Nucleus accumbens (tissue), 56 donors: ENCODE measurements around the gene RASGRP1.

Source experiments
- DNase-seq, 56 donors: peaks; one replicate each; lab custom pipeline; 2025; lab: John Stamatoyannopoulos, UW

RASGRP1 gene

DNA sequence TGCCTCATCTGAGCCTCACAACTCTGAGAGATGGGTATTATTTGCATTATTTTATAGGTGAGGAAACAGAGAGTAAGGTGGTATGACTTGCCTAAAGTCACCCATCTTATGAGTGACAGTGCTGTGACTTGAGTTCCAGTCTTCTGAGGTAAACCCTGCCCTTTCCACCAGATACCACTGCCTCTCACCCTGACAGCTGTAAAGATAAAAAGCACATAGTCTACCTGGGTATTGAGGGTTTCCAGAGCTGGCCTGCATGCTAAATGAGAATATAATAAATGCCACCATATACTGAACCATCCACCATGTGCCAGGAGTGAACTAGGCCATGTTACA is 25.6 kb downstream of the RASGRP1 start:
- DNase-seq: no peak

DNA sequence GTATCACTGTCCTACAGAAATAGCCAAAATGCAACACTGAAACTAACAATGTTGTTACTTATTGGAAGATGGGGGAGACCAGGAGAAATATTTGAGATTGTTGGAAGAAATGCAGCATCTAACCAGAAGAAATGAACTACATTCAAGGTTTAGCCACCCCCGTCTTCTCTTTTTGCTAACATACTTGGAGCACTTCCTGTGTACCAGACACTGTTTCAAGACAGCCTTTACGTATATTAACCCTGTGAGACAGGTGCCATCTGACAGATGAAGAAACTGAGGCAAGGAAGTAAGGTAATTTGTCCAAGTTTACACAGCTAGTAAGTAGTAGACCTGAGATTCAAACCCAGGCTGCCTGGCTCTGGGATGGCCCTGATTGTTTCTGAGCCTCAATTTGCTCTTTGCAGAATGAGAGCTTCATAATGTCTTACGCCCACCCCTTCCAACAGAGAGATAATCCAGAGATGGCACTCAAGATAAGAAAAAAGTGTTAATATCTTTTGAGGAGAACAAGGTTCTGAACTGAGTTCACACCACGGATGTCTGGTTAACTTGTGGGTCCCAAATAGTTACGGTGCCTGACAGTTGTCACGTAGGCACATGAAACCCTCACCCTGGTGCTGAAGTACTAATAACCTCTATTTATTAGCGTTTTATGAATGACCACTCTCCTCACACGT is 26.1 kb downstream of the RASGRP1 start:
- no peak for DNase-seq

DNA sequence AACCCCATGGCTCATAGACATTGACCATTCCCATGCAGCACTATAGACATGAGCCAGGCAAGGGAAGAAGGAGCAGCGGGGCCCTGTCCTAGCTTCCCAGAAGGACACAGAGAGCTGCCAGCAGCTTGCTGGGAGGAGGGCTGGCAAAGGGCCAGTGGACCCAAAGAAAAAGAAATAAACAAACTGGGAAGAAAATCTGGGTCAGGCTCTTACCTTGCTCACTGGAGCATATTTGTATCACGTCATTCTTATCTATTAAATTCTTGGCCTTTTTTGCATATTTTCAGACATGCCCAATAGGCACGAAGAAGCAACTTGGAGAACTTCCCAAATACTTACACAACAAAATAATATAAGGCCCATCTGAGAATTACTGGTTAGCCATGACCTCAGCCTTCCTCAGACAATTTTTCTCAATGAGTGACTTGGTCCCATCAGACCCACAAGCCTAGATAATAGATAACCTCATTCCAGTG is 28.4 kb downstream of the RASGRP1 start:
- peak in 23 of 56 donors; percentile 1 to 59 (median 22) for DNase-seq

DNA sequence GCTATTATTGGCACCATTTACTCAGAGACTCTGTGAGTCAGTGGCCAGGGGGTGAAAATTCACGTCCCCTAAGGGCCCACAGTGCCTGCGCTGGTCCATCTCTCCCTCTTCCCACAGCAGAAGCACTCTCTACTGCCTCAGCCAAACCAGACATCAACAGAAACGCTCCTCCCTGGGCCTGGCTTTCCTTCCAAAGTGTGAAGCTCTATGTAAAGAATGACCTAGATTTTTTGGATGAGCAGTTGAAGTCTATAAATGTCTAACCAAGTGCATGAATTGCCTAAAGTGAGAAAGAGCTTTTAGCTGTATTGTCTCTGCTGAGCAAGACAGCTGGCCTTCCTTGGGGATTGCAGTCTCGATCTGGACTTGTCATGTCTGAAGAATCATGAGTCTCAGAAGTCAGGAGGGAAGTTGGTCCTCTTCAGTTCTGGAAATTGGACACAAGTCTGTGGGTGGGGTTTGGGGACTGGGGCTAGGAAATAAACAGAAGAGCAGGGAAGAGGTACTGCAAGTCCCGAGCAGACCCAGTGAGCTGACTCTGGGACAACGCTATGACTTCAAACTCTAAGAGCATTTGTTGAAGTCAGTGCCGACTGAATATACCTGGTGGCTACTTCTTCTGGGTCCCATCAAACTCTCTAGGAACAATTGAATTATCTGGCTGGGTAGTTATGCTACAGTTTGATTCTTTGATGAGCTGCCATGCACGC is 29.0 kb downstream of the RASGRP1 start:
- DNase-seq: no peak

DNA sequence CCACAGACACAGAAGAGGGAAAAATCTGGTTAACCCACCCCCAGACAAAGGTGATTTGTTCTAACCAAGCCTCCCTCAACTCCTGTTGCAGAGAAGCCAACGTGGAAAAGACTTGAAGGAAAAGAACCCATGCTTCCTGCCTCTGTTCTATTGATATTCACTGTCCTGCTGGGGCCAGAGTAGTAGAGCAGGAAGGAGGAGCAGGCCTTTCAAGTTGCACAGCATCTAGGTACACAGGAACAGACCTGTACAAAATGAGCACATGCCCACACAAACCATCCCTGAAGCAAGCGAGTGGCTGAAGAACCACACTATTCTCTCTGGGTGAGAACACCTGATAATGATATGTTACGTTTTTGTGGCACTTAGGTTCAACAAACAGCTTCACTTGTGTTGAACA is 29.9 kb downstream of the RASGRP1 start:
- no peak for DNase-seq

DNA sequence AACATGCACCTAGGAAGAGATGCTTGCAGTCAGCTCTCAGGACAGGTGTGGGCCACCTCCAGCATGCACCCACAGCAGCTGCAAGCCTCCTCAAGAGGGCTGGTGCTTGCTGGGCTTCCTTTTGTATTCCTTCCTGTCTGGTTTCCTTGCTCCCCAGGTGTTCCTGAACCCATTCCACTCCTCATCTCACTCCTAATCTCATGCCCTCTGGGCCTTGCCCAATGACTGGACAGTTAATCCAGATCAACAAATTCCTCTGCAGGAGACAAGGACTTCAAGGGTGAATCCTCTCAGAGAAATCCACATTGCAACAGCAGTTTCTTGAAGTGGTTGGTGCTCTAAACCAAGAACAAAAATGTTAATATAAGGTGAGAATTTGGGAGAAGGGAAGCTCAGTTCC is 30.7 kb downstream of the RASGRP1 start:
- no peak for DNase-seq

DNA sequence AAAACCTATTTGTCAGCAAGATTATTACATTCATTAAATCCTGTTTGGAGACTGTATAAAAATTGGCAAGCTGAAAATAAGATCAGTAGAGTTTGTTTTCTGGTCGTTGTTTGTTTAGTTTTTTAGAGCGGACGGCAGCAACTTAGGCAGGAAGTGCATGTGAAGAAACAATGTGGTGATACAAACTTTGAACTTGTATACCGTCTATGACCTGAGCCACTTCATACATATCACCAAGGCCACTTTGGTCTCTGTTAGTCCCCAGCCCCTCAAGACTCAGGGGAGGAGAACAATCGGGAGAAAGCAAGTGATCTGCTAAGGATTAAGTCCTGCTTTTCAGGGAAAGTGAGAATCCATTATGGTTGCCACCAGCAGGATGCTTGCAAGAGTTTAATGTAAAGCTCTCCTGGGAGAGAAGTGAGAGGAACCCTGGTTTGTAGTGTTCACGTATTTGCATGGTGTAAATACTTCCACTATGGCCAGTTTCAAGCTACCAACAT is 31.1 kb downstream of the RASGRP1 start:
- DNase-seq: no peak

DNA sequence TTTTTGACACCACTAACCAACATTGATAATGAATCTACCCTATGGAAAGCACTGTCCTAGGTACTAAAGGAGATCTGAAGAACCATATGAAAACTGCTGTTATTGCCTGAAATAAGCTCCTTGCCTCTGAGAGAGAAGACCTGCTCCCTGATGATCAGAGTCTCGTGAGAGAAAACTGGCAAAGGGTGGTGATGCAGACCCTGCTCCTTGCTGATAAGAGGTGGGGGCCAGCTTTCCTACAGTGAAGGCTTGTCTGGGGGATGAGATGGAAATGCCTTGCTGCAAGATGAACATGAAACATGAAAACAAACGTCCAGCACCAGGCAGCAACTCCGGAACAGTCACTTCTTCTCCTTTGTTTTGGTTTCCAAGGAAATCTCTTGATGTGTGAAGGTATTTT is 31.9 kb downstream of the RASGRP1 start:
- no peak for DNase-seq

DNA sequence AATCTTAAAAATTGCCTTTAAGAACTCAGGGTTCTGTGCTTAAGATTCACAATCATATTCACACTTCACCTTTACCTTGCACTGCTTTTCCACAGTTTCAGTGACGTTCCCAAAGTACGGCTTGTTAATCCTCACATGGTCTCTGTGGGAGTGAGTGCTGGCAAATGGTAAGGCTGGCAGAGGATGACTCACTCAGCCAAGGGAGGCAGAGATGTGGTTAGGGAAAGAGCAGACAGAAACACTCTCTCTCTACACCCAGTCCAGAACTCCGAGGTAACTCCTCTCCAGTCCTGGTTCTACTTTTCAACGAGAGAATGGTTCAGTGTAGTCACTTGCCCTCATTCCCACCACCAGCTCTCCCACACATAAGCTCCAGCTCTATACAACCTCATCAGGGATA is 33.1 kb downstream of the RASGRP1 start:
- DNase-seq: peak in 30 of 56 donors; percentile 6 to 77 (median 36)

DNA sequence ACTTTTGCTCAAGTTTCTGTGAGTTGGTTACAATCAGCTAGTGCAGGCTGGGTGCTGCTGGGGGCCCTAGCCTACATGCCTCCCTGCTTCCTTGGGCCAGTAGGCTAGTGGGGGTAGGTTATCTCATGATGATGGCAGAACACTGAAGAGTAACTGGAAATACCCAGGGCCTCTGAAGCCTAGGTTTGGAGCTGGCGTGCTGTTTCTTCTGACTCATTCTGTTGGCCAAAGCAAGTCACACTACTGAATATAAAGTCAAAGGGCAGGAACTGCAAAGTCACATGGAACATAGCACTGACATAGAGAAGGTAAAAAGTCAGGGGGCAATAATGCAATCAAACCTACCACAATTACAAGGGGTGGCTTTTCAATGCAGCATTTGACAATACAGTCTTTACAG is 34.5 kb downstream of the RASGRP1 start:
- DNase-seq: no peak

DNA sequence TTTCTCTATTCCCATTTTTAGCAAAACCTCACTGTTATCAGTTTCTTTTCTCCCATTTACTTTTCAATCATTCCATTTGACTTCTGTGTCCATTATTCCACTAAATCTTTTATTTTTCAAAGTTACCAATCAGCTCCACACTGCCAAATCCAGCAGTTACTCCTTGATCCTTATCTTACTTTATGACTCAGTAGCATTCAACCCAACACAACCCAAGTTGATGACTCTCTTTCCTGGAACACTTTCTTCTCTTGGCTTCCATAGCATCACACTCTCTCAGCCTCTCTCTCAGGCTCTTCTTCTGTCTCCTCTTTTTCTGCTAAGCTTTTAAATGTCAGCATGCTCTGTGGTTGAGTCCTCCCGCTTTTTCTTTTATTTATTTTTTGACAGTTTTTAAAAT is 36.3 kb downstream of the RASGRP1 start:
- no peak for DNase-seq

DNA sequence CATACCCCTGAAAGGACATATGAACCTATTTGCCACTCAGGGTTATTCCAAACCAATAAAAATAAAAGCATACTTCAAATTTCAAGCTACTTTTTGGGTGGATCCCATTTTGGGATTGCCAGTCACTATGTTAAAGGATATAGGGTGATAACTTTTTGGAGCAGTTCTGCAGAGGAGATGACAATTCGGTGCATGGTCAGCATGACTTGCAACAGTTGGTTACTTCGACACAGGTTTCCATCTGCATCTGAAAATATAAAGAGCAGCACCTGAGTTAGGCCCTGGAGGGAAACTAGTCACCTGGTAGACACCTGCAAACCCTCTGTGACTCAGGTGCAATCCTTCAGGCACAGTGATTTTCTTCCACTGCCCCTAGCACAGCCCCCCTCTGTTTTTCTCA is 38.5 kb downstream of the RASGRP1 start:
- DNase-seq: no peak

DNA sequence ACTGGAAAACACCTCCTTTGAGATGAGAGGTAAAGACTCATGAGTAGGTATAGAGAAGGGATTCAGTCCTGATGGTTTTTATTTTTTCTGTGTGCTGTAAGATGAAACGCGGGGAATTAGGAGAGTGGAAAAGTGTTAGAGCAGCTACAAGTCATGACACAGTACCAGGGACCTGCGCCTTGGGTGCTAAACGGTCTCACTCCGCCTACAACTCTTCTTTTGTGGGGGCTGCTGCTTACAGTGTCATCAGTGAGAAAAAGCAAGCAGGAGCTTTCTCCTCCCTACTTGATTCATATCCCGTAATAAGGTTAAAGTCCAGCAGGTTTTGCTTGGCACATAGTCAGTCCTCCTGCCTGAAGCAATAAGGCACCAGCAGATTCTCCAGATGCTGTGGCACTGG is 39.1 kb downstream of the RASGRP1 start:
- DNase-seq: peak in 18 of 56 donors; percentile 1 to 65 (median 18)

DNA sequence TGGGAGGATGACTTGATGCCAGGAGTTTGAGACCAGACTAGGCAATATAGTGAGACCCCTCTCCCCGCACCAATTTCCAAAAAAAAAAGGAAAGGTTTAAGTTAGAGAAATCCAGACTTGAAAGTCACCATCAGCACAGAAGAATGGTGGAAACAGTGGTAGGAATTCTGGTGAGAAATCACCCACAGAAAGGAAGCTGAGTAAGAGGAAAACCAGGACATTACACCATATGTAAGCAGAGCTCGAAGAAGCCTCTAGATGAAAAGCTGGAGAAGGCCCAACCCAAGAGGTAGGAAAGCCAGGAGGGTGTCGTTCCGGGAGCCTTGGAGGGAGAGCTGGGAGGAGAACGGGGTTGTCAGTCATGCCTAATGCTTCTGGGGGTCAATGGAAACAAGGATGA is 40.5 kb downstream of the RASGRP1 start:
- no peak for DNase-seq

DNA sequence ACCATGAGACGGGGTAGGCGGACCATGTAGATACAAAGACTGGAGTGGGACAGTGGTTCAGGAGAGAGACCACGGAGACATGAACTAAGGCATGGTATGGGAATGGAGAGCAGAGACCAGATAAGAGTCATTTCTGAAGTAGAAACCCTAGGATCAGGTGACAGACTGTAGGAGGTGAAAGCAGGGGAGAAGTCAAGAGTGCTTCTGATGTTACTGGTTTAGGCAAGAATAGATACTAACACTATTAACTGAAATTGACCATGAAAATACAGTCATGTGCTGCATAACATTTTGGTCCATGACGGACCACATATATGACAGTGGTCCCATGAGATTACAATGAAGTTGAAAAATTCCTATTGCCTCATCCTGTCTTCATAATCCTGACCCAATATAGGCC is 41.7 kb downstream of the RASGRP1 start:
- DNase-seq: no peak

DNA sequence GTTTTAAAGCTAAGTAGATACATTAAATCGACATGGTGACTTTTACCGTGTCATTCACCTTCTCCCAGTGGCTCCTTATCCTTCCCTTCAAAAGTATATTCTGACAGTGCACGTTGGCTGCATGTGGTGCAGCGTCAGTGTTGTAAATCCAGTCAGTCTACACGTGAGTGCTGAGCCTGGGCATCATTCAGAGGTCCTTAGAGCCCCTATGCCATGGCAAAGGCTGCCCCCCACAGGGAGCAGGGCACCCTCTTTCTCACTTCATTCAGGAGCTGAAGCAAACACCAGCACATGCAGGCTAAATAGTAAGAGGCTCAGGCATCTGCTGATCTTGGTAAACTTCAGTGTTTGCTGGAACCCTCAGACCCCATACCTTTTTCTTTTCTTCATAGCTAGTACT is 43.3 kb downstream of the RASGRP1 start:
- DNase-seq: peak in 1 of 56 donors; percentile 1

DNA sequence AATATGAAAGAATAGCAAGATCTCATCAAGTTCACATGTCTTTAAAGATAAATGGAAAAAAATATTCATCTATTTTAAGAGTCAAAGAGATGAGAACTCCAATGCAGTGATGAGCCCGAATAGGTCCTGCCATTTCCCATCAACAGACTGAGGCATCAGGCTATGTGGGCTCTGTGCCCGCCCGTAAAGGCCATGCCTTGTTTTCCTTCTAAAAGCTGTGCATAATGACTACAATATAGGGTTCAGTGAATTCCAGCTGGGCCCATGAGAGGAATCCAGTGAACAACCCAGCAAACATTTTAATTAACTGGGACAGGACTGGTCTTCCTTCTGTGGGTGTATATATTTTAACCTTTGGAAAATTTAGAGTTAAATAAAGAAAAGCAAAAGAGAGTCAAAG is 44.6 kb downstream of the RASGRP1 start:
- no peak for DNase-seq

DNA sequence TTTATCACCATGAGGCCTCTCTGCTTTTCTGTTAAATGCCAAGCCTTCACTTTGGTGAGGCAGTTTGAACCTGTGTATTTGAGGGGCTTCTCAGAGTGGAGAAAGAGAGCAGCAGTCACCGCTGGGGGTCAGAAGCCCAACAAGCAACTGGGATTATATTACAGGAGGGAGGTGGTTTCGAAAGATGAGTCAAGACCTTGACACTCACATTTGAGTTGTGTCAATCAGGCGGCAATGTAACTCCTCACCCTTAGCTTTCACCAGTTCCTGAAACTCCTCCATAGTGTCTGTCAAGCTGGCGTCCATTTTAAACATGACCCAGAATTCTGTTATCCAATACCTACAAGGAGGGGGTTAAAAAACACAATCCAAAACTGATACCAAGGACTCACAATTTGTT is 46.5 kb downstream of the RASGRP1 start:
- no peak for DNase-seq

DNA sequence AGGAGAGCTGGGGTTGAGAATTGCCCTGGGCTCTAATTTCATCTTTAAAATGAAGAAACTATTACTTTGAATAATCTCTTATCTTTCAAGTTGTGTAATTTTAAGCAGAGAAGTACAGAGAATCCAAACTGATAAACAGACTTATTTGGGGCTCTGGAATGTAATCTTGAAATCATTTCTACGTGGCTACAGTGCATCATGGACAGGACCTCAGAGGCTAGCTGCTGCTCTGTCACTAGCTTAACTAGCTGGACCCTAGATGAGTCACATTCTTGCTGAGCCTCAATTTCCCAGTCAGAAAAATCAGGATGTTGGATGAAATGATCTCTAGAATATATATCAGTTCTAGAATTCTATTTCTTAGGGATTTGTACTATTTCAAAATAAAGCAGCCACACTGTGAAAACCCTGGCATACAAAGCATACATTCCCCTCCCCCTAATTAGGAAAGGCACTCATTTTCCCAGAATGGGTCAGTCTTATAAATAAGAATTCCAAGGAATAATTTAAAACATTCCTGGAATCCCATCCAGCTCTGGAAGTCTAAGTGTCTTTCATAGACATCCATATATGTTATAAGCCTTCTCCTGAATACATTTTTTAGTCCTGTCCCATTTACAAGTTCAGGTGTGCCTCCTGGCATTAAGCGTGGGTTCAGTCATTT is 47.2 kb downstream of the RASGRP1 start:
- DNase-seq: no peak

DNA sequence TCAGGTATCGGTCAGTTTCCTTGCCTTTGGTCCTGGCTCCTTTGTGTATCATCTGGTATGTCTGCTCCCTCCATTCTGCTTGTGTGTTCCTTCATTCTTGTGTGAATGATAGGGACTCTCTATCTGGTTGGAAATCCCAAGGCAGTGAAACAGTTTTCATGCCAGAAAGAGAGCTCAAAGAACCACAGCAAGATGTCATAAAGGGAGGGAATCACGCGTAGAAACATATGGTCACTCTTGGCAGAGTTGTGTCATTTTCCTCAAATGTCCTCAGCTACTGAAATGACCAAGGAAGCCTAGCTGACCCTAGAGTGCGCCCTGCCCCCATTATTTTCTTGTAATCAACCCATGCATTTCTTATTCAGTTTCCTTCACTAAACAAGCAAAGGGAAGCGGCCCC is 48.0 kb downstream of the RASGRP1 start:
- DNase-seq: no peak

DNA sequence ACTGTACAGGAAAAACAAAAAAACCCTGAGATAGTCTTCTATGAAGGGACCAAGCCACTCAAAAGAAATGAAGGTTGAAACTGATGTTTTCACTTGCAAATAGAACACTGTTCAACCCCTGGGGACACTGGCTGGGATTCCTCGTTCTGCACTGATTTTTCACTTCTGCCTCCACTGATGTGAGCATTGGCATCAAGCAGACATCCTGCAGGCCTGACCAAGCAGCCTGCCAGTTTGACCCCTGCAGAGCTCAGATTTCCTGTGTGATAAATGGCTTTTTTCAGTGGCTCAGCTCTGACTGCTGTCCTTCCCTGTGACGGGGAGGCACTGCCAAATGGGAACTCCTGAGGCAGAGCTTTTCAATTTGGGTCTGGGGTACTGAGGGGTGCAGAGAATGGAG is 50.0 kb downstream of the RASGRP1 start:
- DNase-seq: no peak

DNA sequence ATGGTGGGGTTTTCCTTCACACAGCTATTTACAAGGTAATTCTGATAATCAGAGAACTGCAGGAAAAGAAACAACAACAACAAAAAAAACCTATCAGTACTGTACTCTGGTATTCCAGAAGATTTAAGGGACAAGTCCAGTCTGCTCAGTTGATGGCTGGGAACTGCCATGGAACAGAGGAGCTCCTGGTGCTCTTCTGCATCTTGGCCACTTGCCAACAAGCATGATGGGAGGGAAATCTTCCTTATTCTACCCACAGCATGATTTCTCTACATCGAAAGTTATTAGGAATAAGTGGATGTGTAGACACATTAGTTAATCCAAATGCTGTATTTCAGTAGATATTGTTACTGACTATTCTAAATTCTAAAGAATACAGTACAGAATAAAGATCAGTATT is 51.7 kb downstream of the RASGRP1 start:
- no peak for DNase-seq
